Cardiac fibroblast (primary cell): ENCODE data around the gene CSPG4.
"Not testable (repeated sequence)": the region's sequence is repeated elsewhere in the genome, so short reads cannot be mapped to it uniquely, and the experiment has no call there.

Source experiments
- DNase-seq, 2 donors: peaks; one replicate each; pipeline versions ENCODE4 v3.0.0 to v3.0.0-alpha.2; 2010; ENCODE audit warnings: low read depth in 2 of 2
- H3K4me3 ChIP-seq, 2 donors: replicated peaks in 1 of 2; 1 replicate in 1 of 2; 2 replicates in 1 of 2; pipeline ENCODE4 v1.5.1; 2011; ENCODE audit warnings: low read depth in 2 of 2, low read length in 2 of 2, mild to moderate bottlenecking in 2 of 2, moderate library complexity in 1 of 2
- CTCF ChIP-seq: IDR thresholded peaks from one replicate; pipeline ENCODE4 v1.5.1; 2011; ENCODE audit warnings: low read depth, mild to moderate bottlenecking, low read length, inconsistent platforms

Gene CSPG4

GRCh38 chr15:75739791-75740190 lies 27.1 kb upstream of the CSPG4 start:
- no peak for DNase-seq
- H3K4me3 ChIP-seq, result no peak overlapping the region
- TF ChIP-seq CTCF, result no peak

GRCh38 chr15:75738647-75739325 lies 26.1 kb upstream of the CSPG4 start:
- DNase-seq, result peak; percentile 88 to 95
- TF ChIP-seq CTCF, result no peak
- H3K4me3 ChIP-seq, result peak overlapping the region; percentile 63 to 77

- DNase-seq, result no peak
- TF ChIP-seq CTCF, result no peak
- H3K4me3 ChIP-seq, result peak overlapping the region; percentile 63 to 77
These were observed 25.5 kb upstream of the CSPG4 start for GRCh38 chr15:75738014-75738646.

GRCh38 chr15:75737116-75738013 lies 24.7 kb upstream of the CSPG4 start:
- peak overlapping the region; percentile 63 to 77 for H3K4me3 ChIP-seq
- not testable (repeated sequence) for DNase-seq

GRCh38 chr15:75736256-75736655 lies 23.6 kb upstream of the CSPG4 start:
- no peak for TF ChIP-seq CTCF
- DNase-seq, result no peak
- no peak overlapping the region for H3K4me3 ChIP-seq

- not testable (repeated sequence) for H3K4me3 ChIP-seq, DNase-seq
These were observed 22.5 kb upstream of the CSPG4 start for GRCh38 chr15:75734861-75735760.
